Ecto neural progenitor cell (in vitro differentiated cells): Measurements from ENCODE around the gene IL36G.

Experiments used
- DNase-seq: peaks from one replicate; pipeline ENCODE4 v3.0.0-alpha.2; 2018; ENCODE audit warnings: low spot score

IL36G gene

DNA sequence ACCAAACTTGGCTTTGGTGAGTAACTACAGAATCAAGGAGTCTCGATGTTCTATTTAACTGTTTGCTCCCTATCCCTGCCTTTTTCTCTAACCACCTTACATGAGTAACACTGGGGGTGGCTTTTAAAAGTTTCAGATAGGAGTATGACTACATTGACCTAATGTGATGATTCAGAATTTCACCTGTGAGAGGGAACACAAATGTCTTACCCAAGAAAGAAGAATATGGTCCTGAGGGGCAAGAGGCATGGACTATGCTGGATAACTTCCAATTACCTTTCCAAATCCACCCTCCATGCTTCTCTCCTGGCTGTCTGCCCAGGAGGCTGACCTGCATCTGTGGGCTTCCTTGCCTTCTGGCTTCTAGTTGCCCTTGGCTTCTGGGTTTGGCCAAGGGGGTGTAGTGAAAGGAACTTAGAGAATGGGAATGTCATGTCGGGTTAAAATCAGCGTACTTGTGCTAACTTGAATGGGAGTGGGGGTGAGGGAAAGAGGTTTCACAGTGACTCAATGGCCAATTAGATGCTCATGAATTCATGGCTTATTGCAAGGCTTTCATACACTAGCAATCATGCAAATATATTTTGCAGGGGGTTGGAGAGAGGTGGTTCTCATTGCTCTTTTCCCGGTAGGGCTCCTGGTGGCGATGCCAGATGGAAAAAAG is 5.3 kb upstream of the IL36G start:
- no peak for DNase-seq

DNA sequence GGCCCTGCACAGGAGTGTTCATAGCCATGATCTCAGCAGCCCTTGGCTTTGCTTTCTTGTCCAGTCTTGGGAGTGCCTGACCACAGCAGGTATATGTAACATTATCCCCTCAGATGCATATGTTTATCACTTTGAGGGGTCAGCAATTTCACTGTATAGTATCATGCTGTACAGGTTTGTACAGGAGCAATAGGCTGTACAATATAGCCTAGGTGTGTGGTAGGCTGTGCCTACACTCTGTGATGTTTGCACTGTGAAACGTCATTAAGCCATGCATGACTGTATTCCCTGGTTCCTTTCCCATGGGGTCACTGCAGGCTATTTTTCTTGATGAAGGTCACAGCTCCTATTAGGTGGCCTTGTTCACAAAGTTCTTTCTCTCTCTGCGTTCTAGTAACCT is 4.7 kb upstream of the IL36G start:
- DNase-seq: no peak

DNA sequence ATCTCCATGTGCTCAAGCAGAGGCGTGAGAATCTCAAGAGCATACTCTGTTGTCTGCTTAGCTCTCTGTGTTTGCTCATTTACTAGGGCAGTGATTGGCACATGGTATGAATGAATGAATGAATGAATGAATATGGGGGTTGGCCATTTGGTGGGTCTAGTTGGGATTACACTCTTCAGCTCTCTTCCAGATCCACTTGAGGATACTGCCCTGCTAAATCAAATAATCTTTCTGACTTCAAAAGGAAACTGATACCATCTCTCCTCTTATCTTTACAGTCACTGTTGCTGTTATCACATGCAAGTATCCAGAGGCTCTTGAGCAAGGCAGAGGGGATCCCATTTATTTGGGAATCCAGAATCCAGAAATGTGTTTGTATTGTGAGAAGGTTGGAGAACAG is 1.9 kb downstream of the IL36G start:
- no peak for DNase-seq

- DNase-seq: no peak
Measured at GRCh38 chr2:112980537-112980936, 2.7 kb downstream of the IL36G start.

DNA sequence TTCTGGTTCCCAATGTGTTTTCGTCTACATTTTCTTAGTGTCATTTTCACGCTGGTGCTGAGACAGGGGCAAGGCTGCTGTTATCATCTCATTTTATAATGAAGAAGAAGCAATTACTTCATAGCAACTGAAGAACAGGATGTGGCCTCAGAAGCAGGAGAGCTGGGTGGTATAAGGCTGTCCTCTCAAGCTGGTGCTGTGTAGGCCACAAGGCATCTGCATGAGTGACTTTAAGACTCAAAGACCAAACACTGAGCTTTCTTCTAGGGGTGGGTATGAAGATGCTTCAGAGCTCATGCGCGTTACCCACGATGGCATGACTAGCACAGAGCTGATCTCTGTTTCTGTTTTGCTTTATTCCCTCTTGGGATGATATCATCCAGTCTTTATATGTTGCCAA is 7.3 kb downstream of the IL36G start:
- no peak for DNase-seq

- DNase-seq: no peak
Measured at GRCh38 chr2:112989611-112990010, 11.8 kb downstream of the IL36G start.

DNA sequence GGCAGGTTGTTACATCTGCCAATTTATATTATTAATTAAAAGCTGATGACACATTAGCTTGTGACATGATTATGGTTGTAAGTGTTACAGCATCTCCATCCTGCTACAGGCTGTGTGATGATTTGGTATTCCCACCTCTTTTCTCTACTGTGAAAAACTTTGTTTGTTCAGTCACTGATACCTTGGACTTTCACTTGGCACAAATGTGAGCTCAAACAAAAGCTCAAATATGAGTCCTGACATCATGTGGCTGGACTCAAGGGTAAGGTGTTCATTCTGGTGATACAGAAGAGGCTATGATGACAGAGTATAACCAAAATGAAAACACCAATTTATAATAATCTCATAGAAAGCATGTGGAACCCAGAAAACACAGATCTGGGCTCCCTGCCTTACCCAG is 16.0 kb downstream of the IL36G start:
- no peak for DNase-seq

DNA sequence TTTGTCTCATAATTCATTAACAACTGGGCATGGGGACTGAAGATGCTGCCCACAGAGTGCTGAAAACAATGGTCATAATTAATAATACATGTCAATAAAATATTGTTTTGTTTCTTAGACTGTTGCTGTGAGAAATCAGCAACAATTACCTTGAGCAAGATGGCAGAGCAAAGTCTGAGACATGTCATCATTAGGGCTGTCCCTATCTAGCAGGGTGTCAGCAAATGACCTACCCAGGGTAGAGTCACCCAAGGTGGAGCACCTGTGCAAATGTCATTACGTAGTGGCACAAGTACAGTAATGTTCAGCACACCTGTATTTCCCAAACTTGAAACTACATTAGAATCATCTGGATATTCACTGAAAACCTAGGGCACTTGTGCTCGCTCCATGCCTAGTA is 16.8 kb downstream of the IL36G start:
- DNase-seq: no peak

DNA sequence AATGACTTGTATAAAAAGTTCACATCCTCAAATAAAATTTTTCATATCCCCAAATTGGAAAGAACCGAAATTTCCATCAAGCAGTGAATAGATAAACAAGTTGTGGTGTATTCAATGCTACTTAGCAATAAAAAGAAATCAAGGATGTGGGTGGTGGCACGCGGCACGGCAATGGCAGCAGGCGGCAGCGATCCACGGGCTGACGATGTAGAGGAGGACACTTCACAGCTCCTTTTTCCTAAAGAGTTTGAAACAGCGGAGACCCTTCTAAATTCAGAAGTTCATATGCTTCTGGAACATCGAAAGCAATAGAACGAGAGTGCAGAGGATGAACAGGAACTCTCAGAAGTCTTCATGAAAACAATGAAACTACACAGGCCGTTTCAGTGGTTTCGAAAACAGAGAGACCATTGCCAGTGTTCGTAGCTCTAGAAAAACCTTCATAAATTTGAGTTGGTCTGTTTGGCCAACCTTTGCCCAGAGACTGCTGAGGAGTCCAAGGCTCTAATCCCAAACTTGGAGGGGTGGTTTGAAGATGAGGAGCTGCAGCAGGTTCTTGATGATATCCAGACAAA is 17.6 kb downstream of the IL36G start:
- no peak for DNase-seq

- DNase-seq: no peak
Measured at GRCh38 chr2:112996635-112997034, 18.8 kb downstream of the IL36G start.

- no peak for DNase-seq
Measured at GRCh38 chr2:112997151-112997550, 19.3 kb downstream of the IL36G start.

GRCh38 chr2:113000436-113000835 is 22.6 kb downstream of the IL36G start:
- no peak for DNase-seq

- DNase-seq: no peak
Measured at GRCh38 chr2:113002677-113003076, 24.9 kb downstream of the IL36G start.

DNA sequence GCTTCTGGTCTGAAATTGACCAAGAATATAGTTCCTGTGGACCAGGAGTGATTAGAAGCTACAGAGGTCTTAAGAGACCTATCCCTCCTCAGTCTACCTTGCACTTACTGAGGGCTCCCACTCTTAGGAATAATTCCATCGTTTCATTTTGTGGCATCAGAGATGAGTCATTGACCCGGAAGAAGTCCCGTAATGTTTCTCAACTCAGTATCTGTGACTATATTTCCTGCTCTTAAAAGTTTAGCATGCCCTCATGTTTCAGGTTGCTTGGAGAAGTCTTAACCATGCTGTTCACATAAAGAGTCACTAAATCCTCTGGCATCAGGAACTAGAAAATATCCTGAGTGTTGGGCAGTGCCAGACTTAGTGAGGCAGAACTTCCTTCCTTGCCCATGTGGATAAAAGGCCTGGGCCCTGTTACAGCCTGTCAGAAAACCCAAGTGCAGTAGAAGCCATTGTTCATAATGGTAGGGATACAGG is 27.3 kb downstream of the IL36G start, which contains the start of gene IL36A:
TSS of gene IL36A (plus strand) at position 430 of the 480 bp plus-strand sequence. CDS start 413 bp downstream, outside the sequence.
- no peak for DNase-seq

DNA sequence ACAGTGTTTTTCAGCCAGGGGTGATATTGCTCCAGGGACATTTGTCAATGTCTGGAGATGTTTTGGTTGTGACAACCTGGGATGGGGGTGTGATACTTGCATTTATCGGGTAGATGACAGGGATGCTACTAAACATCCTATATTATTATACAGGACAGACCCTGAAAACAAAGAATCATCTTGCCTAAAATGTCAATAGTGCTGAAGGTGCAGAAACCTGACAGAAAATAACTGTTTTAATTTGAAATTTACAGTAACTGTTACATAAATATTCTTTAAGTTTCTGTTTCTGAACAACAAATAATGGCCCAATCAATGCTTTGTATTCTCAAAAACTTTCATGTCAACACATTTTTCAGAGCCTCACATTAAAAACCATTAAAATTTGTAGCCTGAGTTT is 29.4 kb downstream of the IL36G start:
- DNase-seq: no peak

DNA sequence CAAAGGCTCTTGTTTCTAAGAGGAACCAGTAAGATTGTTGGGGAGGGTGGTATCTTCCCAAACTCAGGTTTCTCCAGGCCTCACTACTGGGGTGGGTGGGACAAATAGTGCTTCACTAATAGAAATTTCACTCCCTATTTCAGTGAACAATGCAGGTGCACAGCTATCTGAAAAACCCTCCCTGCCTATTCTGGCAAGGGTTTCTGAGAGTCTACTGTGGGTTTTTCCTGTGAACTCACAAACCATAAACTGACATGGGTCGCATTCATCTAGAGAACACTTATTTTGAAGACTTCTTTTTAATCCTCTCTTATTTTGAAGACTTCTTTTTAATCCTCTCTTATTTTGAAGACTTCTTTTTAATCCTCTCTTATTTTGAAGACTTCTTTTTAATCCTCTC is 31.8 kb downstream of the IL36G start:
- DNase-seq: no peak

GRCh38 chr2:113010088-113010487 is 32.3 kb downstream of the IL36G start:
- DNase-seq: no peak

DNA sequence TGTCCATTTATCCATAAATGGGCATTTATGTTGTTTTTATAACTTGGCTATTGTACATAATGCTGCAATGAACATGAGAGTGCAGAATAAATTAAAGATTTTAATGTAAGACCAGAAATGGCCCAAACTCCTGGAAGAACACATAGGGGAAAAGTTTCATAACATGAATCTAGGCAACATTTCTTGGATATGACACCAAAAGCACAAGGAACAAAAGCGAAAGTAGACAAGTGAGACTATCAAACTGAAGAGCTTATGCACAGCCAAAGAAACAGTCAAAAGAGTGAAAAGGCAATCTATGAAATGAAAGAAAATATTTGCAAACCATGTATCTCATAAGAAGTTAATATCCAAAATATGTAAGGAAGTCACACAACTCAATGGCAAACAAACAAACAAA is 33.3 kb downstream of the IL36G start:
- no peak for DNase-seq

DNA sequence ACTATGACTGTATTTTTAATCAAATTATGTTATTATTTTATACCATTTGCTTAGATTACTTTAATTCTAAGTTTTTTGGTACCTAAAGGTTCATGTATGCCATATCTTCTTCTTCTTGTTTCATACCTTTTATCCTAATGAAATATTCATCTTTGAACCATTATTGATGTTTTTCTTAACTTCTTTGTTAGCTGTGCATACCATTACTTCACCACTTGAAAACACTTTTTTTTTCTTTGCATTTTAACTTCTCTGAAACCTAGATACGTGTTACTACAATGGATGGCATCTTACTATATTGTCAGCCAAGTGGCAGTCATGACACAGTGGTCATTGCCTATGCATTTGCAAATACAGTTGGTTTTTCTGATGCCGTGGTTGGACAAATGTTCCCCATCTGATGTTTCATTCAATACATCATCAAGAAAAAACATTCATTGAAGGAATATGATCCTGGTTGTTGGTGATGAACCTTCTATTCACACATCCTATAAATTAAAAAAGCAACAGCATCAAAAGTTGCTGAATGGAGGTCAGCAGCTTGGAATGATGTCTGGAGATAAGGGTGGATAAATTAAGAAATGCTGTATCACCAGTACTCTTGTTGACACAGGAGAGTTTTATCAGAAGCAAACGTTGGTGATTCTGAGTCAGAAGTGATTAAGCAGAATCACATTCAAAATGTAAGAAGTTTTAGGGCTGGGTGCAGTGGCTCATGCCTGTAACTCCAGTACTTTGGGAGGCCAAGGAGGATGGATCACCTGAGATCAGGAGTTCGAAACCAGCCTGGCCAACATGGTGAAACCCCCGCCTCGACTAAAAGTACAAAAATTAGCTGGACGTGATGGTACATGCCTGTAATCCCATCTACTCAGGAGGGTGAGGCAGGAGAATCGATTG is 34.9 kb downstream of the IL36G start:
- DNase-seq: no peak

DNA sequence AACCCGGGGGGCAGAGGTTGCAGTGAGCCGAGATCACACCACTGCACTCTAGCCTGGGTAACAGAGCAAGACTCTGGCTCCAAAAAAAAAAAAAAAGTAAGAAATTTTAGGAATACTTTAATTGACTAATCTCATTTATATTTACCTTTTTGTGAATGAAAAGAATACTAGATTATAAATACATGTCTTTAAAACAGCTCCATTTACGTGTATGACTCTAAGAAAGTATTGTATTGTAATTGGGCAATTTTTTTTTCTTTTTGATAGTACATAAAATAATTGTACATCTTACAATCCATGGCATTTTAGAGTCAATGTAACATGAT is 35.5 kb downstream of the IL36G start:
- no peak for DNase-seq

DNA sequence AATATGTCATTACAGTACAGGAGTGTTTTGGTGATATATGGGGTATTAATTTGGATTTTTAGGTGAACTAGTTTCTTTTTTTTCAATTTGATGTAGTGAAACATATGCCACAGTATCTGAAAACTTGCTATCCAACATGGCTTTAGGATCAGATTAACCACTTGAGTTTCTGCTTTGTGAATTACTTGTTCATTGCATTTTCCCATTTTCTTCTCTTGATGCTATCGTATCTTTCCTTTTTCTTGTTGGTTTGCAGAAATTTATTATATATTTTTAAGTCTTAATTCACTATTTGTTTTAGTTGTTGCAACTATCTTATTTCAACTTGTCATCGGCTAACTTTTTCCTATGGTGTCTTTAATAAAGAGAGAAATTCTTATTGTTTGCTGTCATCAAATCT is 36.3 kb downstream of the IL36G start:
- no peak for DNase-seq

DNA sequence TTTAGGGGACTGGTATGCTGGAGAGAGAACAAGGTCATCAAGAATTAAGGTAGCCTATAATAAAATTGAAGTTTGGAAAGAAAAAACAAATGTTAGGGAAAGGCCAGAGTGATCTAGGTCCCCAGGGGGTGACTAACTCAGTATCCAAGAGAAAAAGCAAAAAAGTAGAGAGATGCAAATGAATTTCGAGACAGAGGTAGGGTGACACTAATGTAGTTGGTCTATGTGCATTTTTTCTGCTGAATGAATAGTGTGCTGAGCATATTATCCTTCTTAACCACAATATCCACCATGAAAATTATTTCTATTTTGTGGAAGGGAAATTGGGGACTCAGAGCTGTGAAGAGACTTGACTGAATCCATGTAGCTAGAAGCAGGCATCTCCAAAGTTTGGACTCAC is 37.2 kb downstream of the IL36G start:
- no peak for DNase-seq

DNA sequence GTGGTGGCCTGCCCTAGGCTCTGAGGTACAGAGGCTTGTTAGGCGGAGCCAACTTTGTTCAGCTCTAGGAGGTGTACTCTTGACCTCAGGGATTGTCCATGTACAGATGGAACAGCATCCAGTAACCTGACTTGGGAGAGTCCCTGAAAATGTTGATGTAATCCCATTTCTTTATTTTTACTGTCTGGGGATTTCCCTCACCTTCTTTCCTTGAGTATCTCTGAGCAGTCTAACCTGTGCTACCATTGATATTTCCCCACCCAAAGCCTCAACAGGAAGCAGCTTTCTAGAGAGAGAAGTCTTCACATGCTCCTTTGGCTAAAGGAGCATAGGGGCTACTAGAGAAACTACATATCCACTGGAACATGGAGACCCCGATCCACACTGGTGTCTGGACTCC is 37.8 kb downstream of the IL36G start:
- no peak for DNase-seq
